Measurements from ENCODE around the gene NELFE.
A peak's percentile ranks its signal among the peaks of the same experiment; 100 is the strongest.

Gene NELFE

DNA sequence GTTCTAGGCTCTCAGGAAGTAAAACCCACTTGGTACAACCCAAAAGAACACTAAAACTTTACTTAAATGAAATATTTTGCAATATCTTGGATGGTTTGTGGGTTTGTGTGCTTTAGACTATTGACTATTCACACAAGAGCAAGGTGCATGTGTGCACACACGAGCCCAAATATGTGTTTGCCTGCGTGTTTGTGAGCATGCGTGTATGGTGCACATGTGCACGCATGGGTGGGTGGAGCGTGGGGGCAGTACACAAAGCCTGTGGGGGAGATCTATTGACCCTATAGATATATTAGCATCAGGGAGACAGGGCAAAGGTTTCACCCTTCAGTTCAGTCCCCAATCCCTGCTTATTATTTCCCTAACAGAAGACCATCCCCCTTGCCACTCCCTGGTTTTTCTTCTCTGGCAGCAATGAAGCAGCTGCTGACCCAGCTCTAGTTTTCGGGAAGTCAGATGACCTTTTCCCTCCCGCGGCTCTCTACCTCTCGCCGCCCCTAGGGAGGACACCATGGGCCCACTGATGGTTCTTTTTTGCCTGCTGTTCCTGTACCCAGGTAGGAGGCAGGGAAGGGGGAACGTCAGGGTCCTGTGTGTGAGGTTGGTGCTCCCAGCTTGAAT is 31.4 kb downstream of the NELFE start, which contains the start of gene C2:
TSS of gene C2 (plus strand) at position 476 of the 621 bp plus-strand sequence. CDS start at position 512, 36 bp downstream.
- peak within 1 kb of the TSS; percentile 43 for H3K4me3 ChIP-seq
- H3K27ac ChIP-seq = peak within 1 kb of the TSS in 1 of 2 donors; percentile 51
- DNase-seq (ENCODE audit: low spot score) = no peak
- TF ChIP-seq, protein P1, sequence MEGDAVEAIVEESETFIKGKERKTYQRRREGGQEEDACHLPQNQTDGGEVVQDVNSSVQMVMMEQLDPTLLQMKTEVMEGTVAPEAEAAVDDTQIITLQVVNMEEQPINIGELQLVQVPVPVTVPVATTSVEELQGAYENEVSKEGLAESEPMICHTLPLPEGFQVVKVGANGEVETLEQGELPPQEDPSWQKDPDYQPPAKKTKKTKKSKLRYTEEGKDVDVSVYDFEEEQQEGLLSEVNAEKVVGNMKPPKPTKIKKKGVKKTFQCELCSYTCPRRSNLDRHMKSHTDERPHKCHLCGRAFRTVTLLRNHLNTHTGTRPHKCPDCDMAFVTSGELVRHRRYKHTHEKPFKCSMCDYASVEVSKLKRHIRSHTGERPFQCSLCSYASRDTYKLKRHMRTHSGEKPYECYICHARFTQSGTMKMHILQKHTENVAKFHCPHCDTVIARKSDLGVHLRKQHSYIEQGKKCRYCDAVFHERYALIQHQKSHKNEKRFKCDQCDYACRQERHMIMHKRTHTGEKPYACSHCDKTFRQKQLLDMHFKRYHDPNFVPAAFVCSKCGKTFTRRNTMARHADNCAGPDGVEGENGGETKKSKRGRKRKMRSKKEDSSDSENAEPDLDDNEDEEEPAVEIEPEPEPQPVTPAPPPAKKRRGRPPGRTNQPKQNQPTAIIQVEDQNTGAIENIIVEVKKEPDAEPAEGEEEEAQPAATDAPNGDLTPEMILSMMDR (IDR thresholded peaks at IDR 0.05) = no peak

DNA sequence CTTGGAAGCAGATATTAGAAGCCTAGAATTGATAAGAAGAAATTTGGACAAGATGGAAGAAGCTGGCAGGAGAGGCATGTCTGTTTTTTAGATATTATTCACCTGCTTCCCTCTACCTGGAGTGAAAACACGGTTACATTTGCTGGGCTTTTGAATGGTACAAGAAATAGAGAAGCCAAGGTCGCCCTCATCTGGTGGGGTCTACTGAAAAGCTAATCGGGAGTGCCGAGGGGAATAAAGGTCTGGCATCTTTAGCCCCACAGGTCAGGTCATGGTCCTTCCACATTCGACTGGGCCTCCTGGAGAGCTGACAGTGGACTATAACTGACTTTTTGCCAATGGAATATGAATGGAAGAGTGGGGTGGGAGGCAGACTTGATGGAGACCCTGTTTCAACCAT is 35.8 kb downstream of the NELFE start:
- Histone ChIP-seq H3K27ac (no peak overlapping the region), H3K4me3 (no peak overlapping the region)
- TF ChIP-seq, protein P1 (IDR thresholded peaks at IDR 0.05) = no peak
- DNase-seq (ENCODE audit: low spot score) = no peak

DNA sequence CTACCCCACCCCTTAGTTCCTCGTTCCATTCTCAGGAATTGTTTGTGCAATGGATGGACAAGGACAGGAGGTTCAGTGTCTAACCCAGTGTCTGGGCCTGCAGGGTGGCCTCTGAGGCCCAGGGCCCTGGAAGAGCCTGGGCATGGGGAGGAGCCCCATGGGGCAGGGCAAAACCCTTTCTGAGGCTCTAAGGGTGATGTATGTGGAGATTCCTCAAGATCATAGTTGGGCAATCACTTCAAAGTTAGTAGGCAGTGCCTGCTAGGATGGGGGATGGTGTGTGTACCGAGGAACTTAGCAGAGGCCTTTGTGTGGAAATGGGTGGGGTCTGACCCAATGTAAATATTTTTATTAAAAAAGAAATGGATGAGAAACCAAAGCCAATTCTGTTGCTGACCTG is 38.0 kb downstream of the NELFE start:
- no peak overlapping the region for H3K27ac ChIP-seq
- no peak overlapping the region for H3K4me3 ChIP-seq
- TF ChIP-seq, protein P1 (IDR thresholded peaks at IDR 0.05) = no peak
- no peak for DNase-seq (ENCODE audit: low spot score)

DNA sequence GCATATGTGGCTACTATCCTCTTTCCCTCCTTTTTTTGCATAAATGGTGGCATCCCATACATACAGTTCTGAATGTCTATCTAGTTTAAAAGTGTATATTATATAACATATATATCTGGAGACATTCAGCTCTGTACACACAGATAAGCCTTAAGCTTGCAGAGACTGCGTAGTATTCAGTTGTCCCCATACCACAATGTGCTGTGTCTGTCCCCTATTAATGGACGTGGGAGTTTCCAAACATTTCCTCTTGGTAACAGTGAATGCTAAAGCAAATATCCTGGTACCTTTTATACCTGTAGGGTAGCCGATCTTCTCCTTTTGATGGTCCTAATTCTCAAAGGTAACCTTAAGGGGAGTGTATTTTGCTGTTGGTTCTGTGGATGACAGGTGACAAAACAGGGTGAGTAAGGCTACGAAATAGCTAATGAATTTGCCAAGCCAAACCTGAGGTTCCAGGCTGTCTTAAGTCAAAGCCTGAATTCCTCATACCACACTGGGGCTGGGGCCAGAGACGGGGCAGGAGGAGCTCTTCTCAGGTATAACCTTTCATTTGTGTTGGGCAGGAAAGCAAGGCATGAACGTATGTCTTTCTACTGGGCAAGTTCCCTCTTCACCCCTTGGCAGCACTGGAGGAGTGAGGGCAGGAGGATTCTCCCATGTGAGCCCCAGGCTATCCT is 39.0 kb downstream of the NELFE start:
- no peak overlapping the region for H3K4me3 ChIP-seq
- DNase-seq (ENCODE audit: low spot score) = no peak
- no peak overlapping the region for H3K27ac ChIP-seq
- TF ChIP-seq, protein P1 (IDR thresholded peaks at IDR 0.05) = no peak

DNA sequence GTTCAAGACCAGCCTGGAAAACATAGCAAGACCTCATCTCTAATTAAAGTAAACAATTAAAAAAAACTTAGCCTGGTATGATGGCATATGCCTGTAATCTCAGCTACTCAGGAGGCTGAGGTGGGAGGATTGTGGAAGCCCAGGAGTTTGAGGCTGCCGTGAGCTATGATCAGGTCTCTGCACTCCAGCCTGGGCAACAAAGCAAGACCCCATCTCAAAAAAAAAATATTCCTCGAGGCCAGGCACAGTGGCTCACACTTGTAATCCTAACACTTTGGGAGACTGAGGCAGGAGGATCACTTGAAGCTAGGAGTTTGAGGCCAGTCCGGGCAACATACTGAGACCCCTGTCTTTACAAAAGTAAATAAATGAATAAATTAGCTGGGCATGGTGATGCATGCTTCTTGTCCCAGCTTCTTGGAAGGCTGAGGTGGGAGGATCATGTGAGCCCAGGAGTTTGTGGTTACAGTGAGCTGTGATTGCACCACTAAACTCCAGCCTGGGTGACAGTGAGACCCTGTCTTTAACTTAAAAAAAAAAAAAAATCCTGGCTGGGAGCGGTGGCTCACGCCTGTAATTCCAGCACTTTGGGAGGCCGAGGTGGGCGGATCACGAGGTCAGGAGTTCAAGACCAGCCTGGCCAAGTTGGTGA is 40.6 kb downstream of the NELFE start:
- no peak for DNase-seq (ENCODE audit: low spot score)
- no peak overlapping the region for H3K4me3 ChIP-seq
- TF ChIP-seq, protein P1 (IDR thresholded peaks at IDR 0.05) = no peak
- no peak overlapping the region for H3K27ac ChIP-seq

DNA sequence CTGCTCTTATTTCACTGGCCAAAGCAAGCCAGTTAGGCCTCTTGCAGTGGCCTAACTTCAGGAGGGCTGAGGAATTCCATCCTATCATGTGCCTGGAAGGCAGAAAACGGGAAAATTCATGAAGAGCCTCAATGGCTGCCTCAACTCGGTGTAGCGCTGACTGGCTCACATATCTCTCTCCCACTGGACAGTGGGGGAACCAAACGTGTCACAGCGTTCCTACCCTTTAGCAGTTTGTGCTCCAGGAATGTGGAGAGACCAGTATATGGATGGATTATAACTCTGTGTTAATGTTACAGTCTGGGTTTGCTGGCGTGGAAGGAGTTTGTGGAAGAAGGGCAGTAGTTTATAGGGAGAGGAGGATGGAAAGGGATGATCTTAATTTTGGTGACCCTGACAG is 43.0 kb downstream of the NELFE start:
- TF ChIP-seq, protein P1 (IDR thresholded peaks at IDR 0.05) = no peak
- Histone ChIP-seq H3K27ac (no peak overlapping the region), H3K4me3 (no peak overlapping the region)
- no peak for DNase-seq (ENCODE audit: low spot score)

Measured in coronary artery (tissue), 2 donors.